Chondrocyte (in vitro differentiated cells): ENCODE measurements around the gene KRT6A. TPM values are rescaled to one million over a fixed set of nuclear protein-coding genes. Genes with fewer than 3 reads are reported as not detected.

ENCODE experiments used
- DNase-seq: peaks from one replicate; pipeline ENCODE4 v3.0.0; 2021; ENCODE audit warnings: mixed read lengths, low spot score
- H3K27ac Mint-ChIP-seq: one replicate; pipeline ENCODE4 v1.8.0; 2021; ENCODE audit warnings: mild to moderate bottlenecking, moderate library complexity, mixed read lengths; ENCODE audit not compliant: unreplicated experiment
- H3K27me3 Mint-ChIP-seq: 2 replicates; pipeline ENCODE4 v1.8.0; 2021; ENCODE audit warnings: low read depth, mixed read lengths
- H3K36me3 Mint-ChIP-seq: 2 replicates; pipeline ENCODE4 v1.8.0; 2021; ENCODE audit warnings: low read depth, mixed read lengths
- H3K4me1 Mint-ChIP-seq: 2 replicates; pipeline ENCODE4 v1.8.0; 2021; ENCODE audit warnings: low read depth, mild to moderate bottlenecking, mixed read lengths
- H3K4me3 Mint-ChIP-seq: one replicate; pipeline ENCODE4 v1.8.0; 2021; ENCODE audit warnings: mild to moderate bottlenecking, moderate library complexity, mixed read lengths; ENCODE audit not compliant: unreplicated experiment
- H3K9me3 Mint-ChIP-seq: 2 replicates; pipeline ENCODE4 v1.8.0; 2021; ENCODE audit warnings: low read depth, mixed read lengths
- long read RNA-seq: library from polyadenylated mRNA; stranded (forward); transcript quantifications from one replicate; pipeline ENCODE4 v2.0.0, GENCODE V29; 2021
- total RNA-seq: library from RNA; stranded (reverse); gene quantifications from 3 replicates; pipeline ENCODE4 v1.2.1, GENCODE V29; 2021
- TF ChIP-seq, protein P1 (sequence below): fragments of 200-600 bp; sonication (generic); IDR thresholded peaks from 2 replicates; pipeline ENCODE4 v1.5.0; 2021; ENCODE audit warnings: antibody characterized with exemption, mild to moderate bottlenecking, moderate library complexity

The KRT6A gene
- total RNA-seq = not detected in 3 replicates
- long read RNA-seq = 0 reads

DNA sequence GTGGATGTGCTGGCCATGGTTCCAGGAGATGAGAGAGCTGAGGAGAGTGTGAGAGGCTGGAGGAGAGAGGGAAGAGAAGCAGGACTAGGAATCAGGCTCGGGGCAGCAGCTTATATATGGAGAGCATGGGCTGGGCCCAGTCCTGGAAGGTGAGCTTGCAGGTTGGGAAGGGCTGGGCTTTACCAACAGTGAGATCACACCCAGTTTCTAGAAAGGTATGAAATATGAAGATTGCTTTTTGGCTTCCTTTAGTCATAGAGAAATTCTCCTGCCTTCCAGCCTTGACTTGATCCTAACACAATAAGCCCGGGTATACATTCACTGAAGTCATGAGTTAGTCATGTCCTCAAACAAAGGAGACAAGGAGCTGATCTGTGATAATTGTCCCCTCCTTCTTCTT is at the start of gene KRT6A:
KRT6A (minus strand) TSS at position 86 of the 400 bp plus-strand sequence; CDS start at position 17, 69 bp downstream.
- peaks cover 33% of the 10 kb centered on the region for H3K4me1 Mint-ChIP-seq
- DNase-seq = no peak
- H3K27me3 Mint-ChIP-seq = peaks cover 55% of the 10 kb centered on the region
- H3K9me3 Mint-ChIP-seq = no peaks in the 10 kb centered on the region
- no peak within 1 kb of the TSS for H3K27ac Mint-ChIP-seq
- TF ChIP-seq, protein P1, sequence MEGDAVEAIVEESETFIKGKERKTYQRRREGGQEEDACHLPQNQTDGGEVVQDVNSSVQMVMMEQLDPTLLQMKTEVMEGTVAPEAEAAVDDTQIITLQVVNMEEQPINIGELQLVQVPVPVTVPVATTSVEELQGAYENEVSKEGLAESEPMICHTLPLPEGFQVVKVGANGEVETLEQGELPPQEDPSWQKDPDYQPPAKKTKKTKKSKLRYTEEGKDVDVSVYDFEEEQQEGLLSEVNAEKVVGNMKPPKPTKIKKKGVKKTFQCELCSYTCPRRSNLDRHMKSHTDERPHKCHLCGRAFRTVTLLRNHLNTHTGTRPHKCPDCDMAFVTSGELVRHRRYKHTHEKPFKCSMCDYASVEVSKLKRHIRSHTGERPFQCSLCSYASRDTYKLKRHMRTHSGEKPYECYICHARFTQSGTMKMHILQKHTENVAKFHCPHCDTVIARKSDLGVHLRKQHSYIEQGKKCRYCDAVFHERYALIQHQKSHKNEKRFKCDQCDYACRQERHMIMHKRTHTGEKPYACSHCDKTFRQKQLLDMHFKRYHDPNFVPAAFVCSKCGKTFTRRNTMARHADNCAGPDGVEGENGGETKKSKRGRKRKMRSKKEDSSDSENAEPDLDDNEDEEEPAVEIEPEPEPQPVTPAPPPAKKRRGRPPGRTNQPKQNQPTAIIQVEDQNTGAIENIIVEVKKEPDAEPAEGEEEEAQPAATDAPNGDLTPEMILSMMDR = no peak
- H3K4me3 Mint-ChIP-seq = no peak within 1 kb of the TSS
- H3K36me3 Mint-ChIP-seq = no peaks in the 10 kb centered on the region

DNA sequence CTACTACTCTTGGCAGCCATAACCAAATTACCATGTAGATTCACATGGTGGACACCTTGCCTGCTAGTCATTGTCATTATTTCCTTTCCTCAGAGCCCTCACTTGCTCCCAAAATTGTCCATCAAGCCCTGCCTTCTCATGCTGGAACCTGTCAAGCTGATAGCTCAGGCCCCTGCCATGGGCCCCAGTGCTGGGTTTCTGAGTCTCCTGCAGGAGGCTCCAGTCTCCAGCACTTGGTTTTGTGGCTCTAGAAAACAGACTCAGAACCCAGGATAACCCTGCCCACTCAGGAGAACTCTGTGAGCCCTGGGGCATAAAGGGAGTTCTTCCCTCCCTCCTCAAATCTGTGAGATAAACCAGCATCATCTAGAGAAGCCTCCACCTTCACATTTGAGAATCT is 49.1 kb upstream of the KRT6A start:
- no peaks in the 10 kb centered on the region for H3K36me3 Mint-ChIP-seq
- peaks cover 36% of the 10 kb centered on the region for H3K27me3 Mint-ChIP-seq
- no peak for DNase-seq
- H3K9me3 Mint-ChIP-seq = no peaks in the 10 kb centered on the region
- no peak overlapping the region for H3K27ac Mint-ChIP-seq
- no peak overlapping the region for H3K4me3 Mint-ChIP-seq
- peaks cover 11% of the 10 kb centered on the region for H3K4me1 Mint-ChIP-seq
- TF ChIP-seq, protein P1 = no peak

GRCh38 chr12:52541709-52542108 is 48.7 kb upstream of the KRT6A start:
- H3K36me3 Mint-ChIP-seq = no peaks in the 10 kb centered on the region
- H3K9me3 Mint-ChIP-seq = no peaks in the 10 kb centered on the region
- TF ChIP-seq, protein P1 = no peak
- no peak overlapping the region for H3K27ac Mint-ChIP-seq
- peaks cover 37% of the 10 kb centered on the region for H3K27me3 Mint-ChIP-seq
- H3K4me1 Mint-ChIP-seq = peaks cover 11% of the 10 kb centered on the region
- H3K4me3 Mint-ChIP-seq = no peak overlapping the region
- no peak for DNase-seq

- peaks cover 11% of the 10 kb centered on the region for H3K4me1 Mint-ChIP-seq
These were observed 47.5 kb upstream of the KRT6A start for GRCh38 chr12:52540531-52540930.

DNA sequence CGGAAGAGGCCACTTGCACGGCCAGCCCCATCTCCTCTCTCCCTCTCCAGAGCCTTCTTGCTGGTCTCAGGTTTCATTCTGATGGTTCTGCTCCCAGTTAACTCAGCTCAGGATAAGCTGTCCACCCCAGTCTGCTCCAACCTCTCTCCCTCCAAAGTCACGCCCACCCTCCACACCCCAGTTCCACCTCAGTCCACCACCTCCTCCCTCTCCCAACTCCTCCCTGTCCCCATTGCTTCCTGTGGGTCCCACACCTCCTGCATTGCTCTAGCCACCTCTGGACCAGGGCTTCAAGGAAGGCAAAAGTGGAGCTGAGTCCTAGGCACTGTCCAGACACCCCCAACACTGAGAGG is 46.7 kb upstream of the KRT6A start:
- peaks cover 26% of the 10 kb centered on the region for H3K27me3 Mint-ChIP-seq
- TF ChIP-seq, protein P1 = no peak
- H3K4me3 Mint-ChIP-seq = no peak overlapping the region
- no peaks in the 10 kb centered on the region for H3K9me3 Mint-ChIP-seq
- peaks cover 11% of the 10 kb centered on the region for H3K4me1 Mint-ChIP-seq
- no peak overlapping the region for H3K27ac Mint-ChIP-seq
- no peaks in the 10 kb centered on the region for H3K36me3 Mint-ChIP-seq
- DNase-seq = no peak

More at GRCh38 chr12:52540531-52540930, 47.5 kb upstream of the KRT6A start:
- no peak overlapping the region for H3K4me3 Mint-ChIP-seq
- TF ChIP-seq, protein P1 = no peak
- H3K9me3 Mint-ChIP-seq = no peaks in the 10 kb centered on the region
- no peak for DNase-seq
- H3K36me3 Mint-ChIP-seq = no peaks in the 10 kb centered on the region
- H3K27ac Mint-ChIP-seq = no peak overlapping the region
- H3K27me3 Mint-ChIP-seq = peaks cover 31% of the 10 kb centered on the region
